Measurements from ENCODE around the gene SYMPK.

DNA sequence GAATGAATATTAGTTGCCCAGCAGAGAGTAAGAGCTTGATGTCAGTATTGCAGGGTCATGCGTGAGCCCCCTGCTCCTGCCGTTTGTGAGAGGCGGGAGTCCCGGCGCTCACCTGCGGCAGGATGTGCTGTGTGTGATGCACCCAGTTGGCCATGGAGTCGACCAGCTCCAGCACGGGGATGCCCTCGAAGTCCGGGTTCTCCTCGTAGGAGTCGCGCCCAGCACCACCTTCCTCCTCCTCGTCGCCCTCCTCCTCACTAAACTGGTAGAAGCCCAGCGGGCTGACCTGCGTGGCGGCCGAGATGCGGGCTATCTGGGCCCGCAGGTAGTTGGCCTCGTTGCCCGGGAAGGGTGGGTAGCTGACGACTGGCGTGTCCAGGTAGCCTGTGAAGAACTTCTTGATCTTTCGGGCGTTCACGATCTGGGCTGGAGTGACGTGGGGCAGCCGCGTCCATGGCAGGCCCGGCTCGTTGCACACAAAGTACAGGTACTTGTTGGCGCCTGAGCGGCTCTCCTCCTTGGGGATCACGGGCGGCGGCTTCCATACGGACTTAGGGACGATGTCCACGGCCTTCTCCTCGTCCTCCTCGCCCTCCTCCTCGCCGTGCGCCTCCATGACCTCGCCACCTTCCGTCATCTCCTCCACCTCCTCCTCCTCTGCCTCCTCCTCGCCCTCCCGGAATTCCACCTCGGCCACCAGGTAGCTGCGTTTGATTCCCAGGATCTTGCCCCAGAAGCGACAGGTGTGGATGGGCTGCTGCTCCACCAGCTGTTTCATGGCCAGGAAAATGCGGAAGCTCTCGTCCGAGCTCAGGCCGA lies 58.6 kb downstream of the SYMPK start:
- TF ChIP-seq TOX (CRISPR knock-in tag; IDR thresholded peaks at IDR 0.05; ENCODE audit: borderline replicate concordance) (no peak), GLIS3 (CRISPR knock-in tag; IDR thresholded peaks at IDR 0.05) (no peak), ZFP3 (CRISPR knock-in tag; IDR thresholded peaks at IDR 0.05) (no peak), ISL1 (CRISPR knock-in tag; IDR thresholded peaks at IDR 0.05) (no peak), ZFP30 (CRISPR knock-in tag; IDR thresholded peaks at IDR 0.05) (no peak), ZC3H10 (CRISPR knock-in tag; IDR thresholded peaks at IDR 0.05) (no peak), PPARA (CRISPR knock-in tag; IDR thresholded peaks at IDR 0.05; ENCODE audit: borderline replicate concordance) (no peak), ZNF565 (CRISPR knock-in tag; conservative IDR thresholded peaks at IDR 0.05; ENCODE audit: low read depth) (no peak), ZNF70 (CRISPR knock-in tag; IDR thresholded peaks at IDR 0.05) (no peak), ESRRG (CRISPR knock-in tag; IDR thresholded peaks at IDR 0.05) (no peak), ARNTL (CRISPR knock-in tag; IDR thresholded peaks at IDR 0.05; ENCODE audit: borderline replicate concordance, low read depth) (no peak), SNAI2 (CRISPR knock-in tag; IDR thresholded peaks at IDR 0.05) (no peak)
- TF ChIP-seq, protein P1, sequence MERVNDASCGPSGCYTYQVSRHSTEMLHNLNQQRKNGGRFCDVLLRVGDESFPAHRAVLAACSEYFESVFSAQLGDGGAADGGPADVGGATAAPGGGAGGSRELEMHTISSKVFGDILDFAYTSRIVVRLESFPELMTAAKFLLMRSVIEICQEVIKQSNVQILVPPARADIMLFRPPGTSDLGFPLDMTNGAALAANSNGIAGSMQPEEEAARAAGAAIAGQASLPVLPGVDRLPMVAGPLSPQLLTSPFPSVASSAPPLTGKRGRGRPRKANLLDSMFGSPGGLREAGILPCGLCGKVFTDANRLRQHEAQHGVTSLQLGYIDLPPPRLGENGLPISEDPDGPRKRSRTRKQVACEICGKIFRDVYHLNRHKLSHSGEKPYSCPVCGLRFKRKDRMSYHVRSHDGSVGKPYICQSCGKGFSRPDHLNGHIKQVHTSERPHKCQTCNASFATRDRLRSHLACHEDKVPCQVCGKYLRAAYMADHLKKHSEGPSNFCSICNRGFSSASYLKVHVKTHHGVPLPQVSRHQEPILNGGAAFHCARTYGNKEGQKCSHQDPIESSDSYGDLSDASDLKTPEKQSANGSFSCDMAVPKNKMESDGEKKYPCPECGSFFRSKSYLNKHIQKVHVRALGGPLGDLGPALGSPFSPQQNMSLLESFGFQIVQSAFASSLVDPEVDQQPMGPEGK (CRISPR knock-in tag; IDR thresholded peaks at IDR 0.05; ENCODE audit: borderline replicate concordance), result no peak
- TF ChIP-seq, protein P2, sequence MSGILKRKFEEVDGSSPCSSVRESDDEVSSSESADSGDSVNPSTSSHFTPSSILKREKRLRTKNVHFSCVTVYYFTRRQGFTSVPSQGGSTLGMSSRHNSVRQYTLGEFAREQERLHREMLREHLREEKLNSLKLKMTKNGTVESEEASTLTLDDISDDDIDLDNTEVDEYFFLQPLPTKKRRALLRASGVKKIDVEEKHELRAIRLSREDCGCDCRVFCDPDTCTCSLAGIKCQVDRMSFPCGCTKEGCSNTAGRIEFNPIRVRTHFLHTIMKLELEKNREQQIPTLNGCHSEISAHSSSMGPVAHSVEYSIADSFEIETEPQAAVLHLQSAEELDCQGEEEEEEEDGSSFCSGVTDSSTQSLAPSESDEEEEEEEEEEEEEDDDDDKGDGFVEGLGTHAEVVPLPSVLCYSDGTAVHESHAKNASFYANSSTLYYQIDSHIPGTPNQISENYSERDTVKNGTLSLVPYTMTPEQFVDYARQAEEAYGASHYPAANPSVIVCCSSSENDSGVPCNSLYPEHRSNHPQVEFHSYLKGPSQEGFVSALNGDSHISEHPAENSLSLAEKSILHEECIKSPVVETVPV (CRISPR knock-in tag; IDR thresholded peaks at IDR 0.05), result no peak
